ENCODE results near the gene ZFAND3.

DNA sequence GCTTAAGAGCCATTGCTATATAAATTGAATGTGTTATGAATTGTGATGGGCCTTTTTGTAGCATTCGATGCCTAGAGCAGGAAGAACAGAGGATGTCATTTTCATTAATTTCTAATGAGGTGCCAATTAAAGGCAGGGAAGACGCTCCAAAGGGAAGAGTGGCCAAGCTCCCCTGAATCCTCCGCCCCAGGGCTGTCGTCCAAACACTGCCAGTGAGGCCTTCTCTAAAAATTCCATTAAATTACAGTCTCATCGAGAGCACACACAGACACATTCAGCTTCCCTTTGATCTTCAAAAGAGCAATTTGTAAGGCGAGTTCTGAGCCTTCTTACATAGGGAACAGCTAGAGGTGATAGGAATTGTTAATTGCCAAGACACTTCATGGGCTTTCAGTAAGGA lies 300.0 kb downstream of the ZFAND3 start:
- TF ChIP-seq CTCF (IDR thresholded peaks at IDR 0.05) (no peak), POLR2A (IDR thresholded peaks at IDR 0.05) (no peak)

Measured in testis (tissue), 2 donors.